GM18519 (cell line): ENCODE data around the gene SF3A1.

Experiments used
- ATAC-seq: cut with Tn5 transposase; IDR thresholded peaks from one replicate; pipeline ENCODE4 v1.9.1; 2021; ENCODE audit warnings: mild to moderate bottlenecking, moderate library complexity; ENCODE audit not compliant: unreplicated experiment, low FRiP score

SF3A1 gene

GRCh38 chr22:30308093-30308492 is 48.6 kb downstream of the SF3A1 start:
- ATAC-seq = no peak

DNA sequence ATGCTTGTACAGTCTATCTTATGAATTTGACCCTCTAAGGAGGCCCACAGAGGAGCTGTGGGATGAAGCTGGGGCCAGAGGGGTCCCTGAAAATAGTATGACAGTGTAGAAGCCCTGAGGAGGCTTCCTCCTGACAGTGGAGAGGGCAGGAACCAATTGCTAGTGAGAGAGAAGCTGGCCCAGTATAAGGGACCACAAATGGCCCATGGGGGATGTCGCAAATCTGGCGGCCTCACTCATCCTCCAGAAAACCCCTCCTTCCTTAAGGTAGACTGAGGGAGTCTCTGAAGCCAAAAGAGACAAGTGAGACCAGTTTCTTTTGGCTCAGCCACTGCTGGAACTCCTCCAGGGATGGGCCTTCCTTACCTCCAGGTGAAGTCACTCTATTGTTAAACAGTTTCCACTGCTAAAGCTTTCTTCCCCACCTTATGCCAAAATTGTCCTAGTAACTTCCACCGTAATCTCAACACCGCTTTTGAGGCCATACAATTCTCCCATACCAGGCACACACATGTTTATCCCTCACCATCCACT is 49.6 kb downstream of the SF3A1 start:
- no peak for ATAC-seq

GRCh38 chr22:30306627-30307011 is 50.1 kb downstream of the SF3A1 start:
- ATAC-seq = no peak

DNA sequence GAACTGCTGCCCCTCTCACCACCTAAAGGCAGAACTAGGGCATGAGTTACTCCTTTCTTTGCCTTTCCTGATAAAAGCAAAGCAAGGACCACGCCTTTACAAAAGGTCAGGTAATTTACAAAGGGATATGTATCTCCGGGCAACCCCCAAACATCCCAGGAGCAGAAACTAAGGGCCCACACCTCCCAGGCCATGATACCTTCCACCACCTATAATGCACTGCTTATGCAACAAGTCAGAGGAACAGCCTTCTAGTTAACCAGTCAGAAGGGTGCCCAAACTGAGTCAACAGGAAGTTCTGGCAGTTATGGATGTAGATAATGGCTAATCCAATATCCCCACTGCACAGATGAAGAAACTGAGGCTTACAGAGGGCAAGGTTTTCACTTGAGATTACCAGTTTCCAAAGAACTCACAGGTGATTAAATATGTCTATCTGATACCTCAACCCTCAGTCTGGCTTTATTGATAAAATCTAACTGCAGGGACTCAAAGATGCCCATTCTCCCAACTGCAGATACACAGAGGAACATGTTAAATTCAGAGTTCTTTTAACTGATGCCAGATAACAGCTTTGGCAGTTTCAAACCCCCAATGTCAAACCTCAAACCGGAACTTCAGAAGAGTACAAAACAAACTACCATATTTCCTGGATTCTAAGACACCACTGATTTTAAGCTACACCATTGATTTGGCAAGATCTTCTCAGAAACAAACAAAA is 50.6 kb downstream of the SF3A1 start:
- ATAC-seq = no peak

- no peak for ATAC-seq
These were observed 51.2 kb downstream of the SF3A1 start for GRCh38 chr22:30305519-30305905.

- ATAC-seq = no peak
These were observed 52.0 kb downstream of the SF3A1 start for GRCh38 chr22:30304495-30305244.

- ATAC-seq = no peak
These were observed 53.9 kb downstream of the SF3A1 start for GRCh38 chr22:30302810-30303138.

GRCh38 chr22:30301995-30302809 is 54.5 kb downstream of the SF3A1 start:
- ATAC-seq = no peak

- no peak for ATAC-seq
These were observed 57.4 kb downstream of the SF3A1 start for GRCh38 chr22:30299322-30299721.

DNA sequence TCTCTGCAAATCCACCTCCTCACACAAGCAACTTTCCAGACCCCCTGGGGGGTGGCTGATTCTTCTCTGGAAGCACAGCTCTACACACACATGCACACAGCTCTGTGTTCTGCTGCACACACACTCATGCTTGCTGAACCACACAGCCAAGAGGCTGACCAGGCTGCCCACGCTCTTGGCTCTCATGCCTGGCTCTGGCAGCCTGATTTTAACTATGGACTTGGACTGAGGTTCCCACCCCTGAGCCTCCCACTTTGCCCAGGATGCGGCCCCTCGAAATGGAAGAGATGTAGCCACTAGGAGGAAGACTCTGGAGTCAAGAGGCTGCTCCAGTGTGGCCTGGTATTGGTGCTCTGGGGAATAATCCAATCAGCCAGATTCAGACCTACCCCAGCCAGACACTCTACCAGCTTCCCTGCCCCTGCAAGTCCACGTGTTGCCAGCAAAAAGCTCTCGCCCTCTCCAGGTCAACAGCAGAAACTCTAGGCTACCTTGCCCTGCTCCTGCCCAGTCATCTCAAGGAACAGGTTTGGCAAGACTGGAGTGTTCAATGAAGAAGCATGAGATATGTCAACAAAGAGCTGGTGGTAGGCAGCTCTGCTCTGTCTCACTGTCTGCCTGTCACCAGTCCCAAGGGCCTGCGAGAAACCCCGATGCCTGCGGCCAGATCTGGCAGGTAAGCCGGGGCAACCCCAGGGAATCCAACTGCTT is 58.5 kb downstream of the SF3A1 start:
- no peak for ATAC-seq

GRCh38 chr22:30297276-30297990 is 59.3 kb downstream of the SF3A1 start:
- no peak for ATAC-seq

GRCh38 chr22:30296833-30297232 is 59.9 kb downstream of the SF3A1 start:
- ATAC-seq = no peak

DNA sequence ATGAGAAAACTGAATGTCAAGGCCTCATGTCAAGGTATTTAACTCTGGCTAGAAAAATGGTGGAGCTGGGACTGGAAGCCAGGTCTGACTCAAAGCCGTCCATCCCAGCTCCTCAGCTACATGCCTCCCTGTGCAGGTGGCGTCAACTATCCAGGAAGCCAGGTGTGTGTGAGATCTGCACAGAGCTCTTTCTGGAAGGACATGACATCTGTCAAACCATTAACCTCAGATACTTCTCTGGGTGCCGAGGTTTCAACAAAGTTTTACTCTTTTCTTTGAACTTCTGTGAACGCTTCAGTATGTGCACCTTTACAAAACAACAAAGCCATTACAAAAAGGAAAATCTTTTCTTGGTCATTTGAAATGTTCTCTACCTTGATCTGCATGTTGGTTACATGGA is 60.4 kb downstream of the SF3A1 start:
- no peak for ATAC-seq

DNA sequence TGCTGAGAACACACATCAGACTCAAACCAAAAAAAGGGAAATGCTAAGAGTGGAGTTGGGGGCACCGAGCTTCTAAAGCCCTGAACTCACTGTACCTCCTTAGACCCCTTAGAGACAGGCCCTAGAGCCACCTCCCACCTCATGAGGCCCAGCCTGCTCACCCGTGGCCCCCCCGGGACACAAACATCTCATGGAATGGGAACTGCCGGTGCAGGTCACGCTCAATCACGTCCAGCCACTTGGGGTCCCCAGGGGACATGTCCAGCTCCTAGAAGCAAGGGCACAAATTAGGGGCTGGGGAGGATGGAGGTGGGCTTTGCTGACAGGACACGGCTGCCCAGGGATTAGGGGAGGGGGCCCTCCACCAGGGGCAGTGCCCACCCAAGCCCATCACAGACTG is 61.1 kb downstream of the SF3A1 start:
- ATAC-seq = no peak

DNA sequence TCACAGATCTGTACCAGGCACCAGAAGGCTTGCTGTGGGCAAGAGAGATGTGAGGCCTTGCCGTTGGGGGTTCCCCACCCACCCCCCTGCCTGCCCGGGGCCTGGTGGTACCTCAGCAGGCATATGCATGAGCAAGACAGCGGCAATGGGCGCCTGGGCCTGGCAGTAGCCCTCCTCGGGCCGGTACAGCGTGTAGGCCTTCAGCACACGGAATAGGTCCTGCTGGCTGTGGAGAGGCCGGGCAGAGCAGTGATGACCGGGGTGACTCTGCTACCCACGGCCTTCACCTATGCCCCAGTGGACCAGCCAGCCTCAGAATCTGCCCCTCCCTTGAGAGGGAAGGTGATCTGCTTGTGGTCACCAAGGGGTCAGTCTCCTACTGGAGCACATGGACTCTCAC is 61.9 kb downstream of the SF3A1 start:
- no peak for ATAC-seq

GRCh38 chr22:30294066-30294465 is 62.6 kb downstream of the SF3A1 start:
- ATAC-seq = no peak

- ATAC-seq = no peak
These were observed 63.7 kb downstream of the SF3A1 start for GRCh38 chr22:30293026-30293425.

DNA sequence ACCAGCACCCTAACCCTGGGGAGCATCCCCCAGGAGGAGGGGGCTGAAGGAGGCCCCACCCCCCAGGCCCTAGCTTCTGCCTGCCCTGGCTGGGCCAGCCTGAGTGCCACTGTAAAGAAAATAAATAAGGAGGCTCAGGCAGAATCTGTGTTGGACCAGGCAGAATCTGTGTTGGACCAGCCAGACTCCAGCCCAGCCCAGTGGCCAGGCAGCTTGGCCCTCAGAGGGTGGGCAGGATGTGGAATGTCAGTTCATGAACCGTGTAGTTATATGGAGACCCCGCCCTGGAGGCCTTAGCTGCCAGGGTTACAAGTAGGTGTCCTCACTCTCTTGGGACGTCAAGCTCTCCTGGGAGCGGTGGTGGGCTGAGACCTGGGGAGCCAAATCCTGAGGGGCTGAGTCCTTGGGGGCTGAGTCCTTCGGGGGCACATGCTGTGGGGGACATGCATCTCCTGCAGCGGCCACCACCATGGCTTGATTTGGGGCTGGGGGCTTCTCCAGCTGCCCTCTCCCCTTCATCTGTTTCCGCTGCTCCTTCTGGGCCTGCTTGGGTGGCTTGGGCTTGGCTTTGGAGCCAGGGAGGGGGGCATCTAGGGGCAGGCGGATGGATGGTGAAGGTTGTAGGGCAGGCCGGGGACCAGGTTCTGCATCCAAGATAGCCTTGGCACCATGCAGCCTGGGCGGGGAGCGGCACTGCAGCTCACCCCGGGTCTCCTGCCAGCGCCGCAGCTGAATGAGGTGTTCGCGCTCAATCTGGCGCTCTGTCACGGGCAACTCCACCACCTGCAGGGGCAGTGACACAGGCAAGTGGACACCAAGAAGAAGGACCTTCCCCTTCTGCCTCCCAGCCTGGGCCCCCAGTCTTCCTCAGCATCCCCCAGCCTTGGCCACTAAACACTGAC is 64.4 kb downstream of the SF3A1 start:
- no peak for ATAC-seq
